Ascending aorta (tissue), 2 donors: ENCODE data around the gene ANP32B. TPM values are rescaled to one million over a fixed set of nuclear protein-coding genes. Genes with fewer than 3 reads are reported as not detected.
A peak's percentile ranks its signal among the peaks of the same experiment; 100 is the strongest.
"Not testable (repeated sequence)": the region's sequence is repeated elsewhere in the genome, so short reads cannot be mapped to it uniquely, and the experiment has no call there.

Experiments
- DNase-seq, 2 donors: peaks; one replicate each; pipeline ENCODE4 v3.0.0-alpha.2; 2019; ENCODE audit warnings: low spot score in 2 of 2
- H3K27ac ChIP-seq, 2 donors: fragments of 200-600 bp; sonication (generic); one replicate each; pipeline ENCODE4 v1.5.1; 2016 to 2017; ENCODE audit warnings: mild to moderate bottlenecking in 1 of 2
- H3K27me3 ChIP-seq: fragments of 200-600 bp; sonication (generic); one replicate; pipeline ENCODE4 v1.5.1; 2017
- H3K36me3 ChIP-seq, 2 donors: fragments of 200-600 bp; sonication (generic); one replicate each; pipeline ENCODE4 v1.5.1; 2016
- H3K4me1 ChIP-seq, 2 donors: fragments of 200-600 bp; sonication (generic); one replicate each; pipeline ENCODE4 v1.5.1; 2016 to 2017; ENCODE audit warnings: mild to moderate bottlenecking in 1 of 2
- H3K4me3 ChIP-seq, 2 donors: fragments of 200-600 bp; sonication (generic); one replicate each; pipeline ENCODE4 v1.5.1; 2016 to 2017; ENCODE audit warnings: mild to moderate bottlenecking in 1 of 2
- H3K9me3 ChIP-seq, 2 donors: fragments of 200-600 bp; sonication (generic); one replicate each; pipeline ENCODE4 v1.5.1; 2016
- CTCF ChIP-seq, 3 experiments: fragments of 200-600 bp in 2 of 3; fragments of 450-650 bp in 1 of 3; sonication (generic) in 2 of 3; IDR thresholded peaks; one replicate each; pipeline ENCODE4 v1.5.1; 2016 to 2019; ENCODE audit warnings: antibody characterized with exemption in 3 of 3, mild to moderate bottlenecking in 1 of 3, moderate library complexity in 1 of 3
- intact Hi-C: fragments of 100-400 bp; cut with DNase I; formaldehyde crosslinking; loops from one replicate; pipeline ENCODE4 v1.15.1; 2023
- total RNA-seq: library from RNA; depleted of rRNA; stranded (reverse); fragments of >200 nt; gene quantifications from one replicate; pipeline ENCODE4 v1.1.0, GENCODE V29; 2016

ANP32B gene
- total RNA-seq, 1 donor from 2014 or later = 13.9 TPM

- TF ChIP-seq CTCF (IDR thresholded peaks at IDR 0.05) = peak in 2 of 3 experiments; percentile 4 to 27
- no peaks in the 10 kb centered on the region for H3K27me3 ChIP-seq
- no peaks in the 10 kb centered on the region for H3K36me3 ChIP-seq
- H3K27ac ChIP-seq = no peak overlapping the region
- intact Hi-C loops = no loop called here
- H3K9me3 ChIP-seq = no peaks in the 10 kb centered on the region
- no peaks in the 10 kb centered on the region for H3K4me1 ChIP-seq
- H3K4me3 ChIP-seq = no peak overlapping the region
- no peak for DNase-seq
Measured at GRCh38 chr9:97954550-97954989, 28.6 kb upstream of the ANP32B start.

GRCh38 chr9:97956331-97956730 lies 26.8 kb upstream of the ANP32B start:
- TF ChIP-seq CTCF (IDR thresholded peaks at IDR 0.05) = no peak
- DNase-seq = no peak
- Histone ChIP-seq H3K27ac (no peak overlapping the region), H3K4me1 (no peaks in the 10 kb centered on the region), H3K27me3 (no peaks in the 10 kb centered on the region), H3K36me3 (no peaks in the 10 kb centered on the region), H3K9me3 (no peaks in the 10 kb centered on the region), H3K4me3 (no peak overlapping the region)
- intact Hi-C loops = no loop called here

- TF ChIP-seq CTCF (IDR thresholded peaks at IDR 0.05) = no peak
- H3K27me3 ChIP-seq = no peaks in the 10 kb centered on the region
- H3K27ac ChIP-seq = no peak overlapping the region
- intact Hi-C loops = no loop called here
- H3K9me3 ChIP-seq = no peaks in the 10 kb centered on the region
- no peak for DNase-seq
- no peaks in the 10 kb centered on the region for H3K36me3 ChIP-seq
- no peak overlapping the region for H3K4me3 ChIP-seq
- no peaks in the 10 kb centered on the region for H3K4me1 ChIP-seq
Measured at GRCh38 chr9:97958812-97959511, 24.2 kb upstream of the ANP32B start.

- Histone ChIP-seq H3K27me3 (no peaks in the 10 kb centered on the region), H3K36me3 (no peaks in the 10 kb centered on the region), H3K27ac (no peak overlapping the region), H3K4me1 (no peaks in the 10 kb centered on the region), H3K9me3 (no peaks in the 10 kb centered on the region), H3K4me3 (no peak overlapping the region)
- intact Hi-C loops = no loop called here
- TF ChIP-seq CTCF (IDR thresholded peaks at IDR 0.05) = no peak
- DNase-seq = no peak
Measured at GRCh38 chr9:97959585-97959984, 23.6 kb upstream of the ANP32B start.

- H3K4me1 ChIP-seq, H3K27me3 ChIP-seq, H3K27ac ChIP-seq, DNase-seq, H3K9me3 ChIP-seq, H3K4me3 ChIP-seq, intact Hi-C loops, H3K36me3 ChIP-seq: not testable (repeated sequence)
Measured at GRCh38 chr9:97960678-97961328, 22.3 kb upstream of the ANP32B start.

GRCh38 chr9:97961361-97961760 lies 21.8 kb upstream of the ANP32B start:
- Histone ChIP-seq H3K27ac (no peak overlapping the region), H3K36me3 (no peaks in the 10 kb centered on the region), H3K4me3 (no peak overlapping the region), H3K4me1 (no peaks in the 10 kb centered on the region), H3K9me3 (no peaks in the 10 kb centered on the region), H3K27me3 (no peaks in the 10 kb centered on the region)
- no peak for DNase-seq
- no peak for TF ChIP-seq CTCF (IDR thresholded peaks at IDR 0.05)
- intact Hi-C loops = no loop called here
